GM19328 (cell line): ENCODE measurements around the gene NKAIN2.

ENCODE experiments used
- ATAC-seq: cut with Tn5 transposase; IDR thresholded peaks from one replicate; pipeline ENCODE4 v1.9.1; 2021; ENCODE audit warnings: mild to moderate bottlenecking, moderate library complexity; ENCODE audit not compliant: unreplicated experiment

NKAIN2 gene

GRCh38 chr6:124783344-124783743 is 979.7 kb downstream of the NKAIN2 start:
- ATAC-seq = no peak

GRCh38 chr6:124791156-124791555 is 987.5 kb downstream of the NKAIN2 start:
- ATAC-seq = no peak

GRCh38 chr6:124792386-124792785 is 988.7 kb downstream of the NKAIN2 start:
- no peak for ATAC-seq

- ATAC-seq = no peak
These were observed 989.7 kb downstream of the NKAIN2 start for GRCh38 chr6:124793398-124793797.

GRCh38 chr6:124795643-124796463 is 992.2 kb downstream of the NKAIN2 start:
- no peak for ATAC-seq

GRCh38 chr6:124796464-124796970 is 992.9 kb downstream of the NKAIN2 start:
- ATAC-seq = no peak

GRCh38 chr6:124797224-124797623 is 993.6 kb downstream of the NKAIN2 start:
- ATAC-seq = no peak

GRCh38 chr6:124798942-124799496 is 995.4 kb downstream of the NKAIN2 start:
- ATAC-seq = no peak

GRCh38 chr6:124799638-124800037 is 996.0 kb downstream of the NKAIN2 start:
- ATAC-seq = no peak

- ATAC-seq = no peak
These were observed 996.6 kb downstream of the NKAIN2 start for GRCh38 chr6:124800222-124800621.

GRCh38 chr6:124812067-124812466 is 1008.4 kb downstream of the NKAIN2 start:
- no peak for ATAC-seq

- no peak for ATAC-seq
These were observed 1015.7 kb downstream of the NKAIN2 start for GRCh38 chr6:124819346-124819745.

GRCh38 chr6:124822204-124822613 is 1018.5 kb downstream of the NKAIN2 start:
- no peak for ATAC-seq

GRCh38 chr6:124822721-124823120 is 1019.1 kb downstream of the NKAIN2 start:
- ATAC-seq = no peak

- ATAC-seq = no peak
These were observed 1019.8 kb downstream of the NKAIN2 start for GRCh38 chr6:124823240-124824111.

- no peak for ATAC-seq
These were observed 1021.9 kb downstream of the NKAIN2 start for GRCh38 chr6:124825564-124825963.

- no peak for ATAC-seq
These were observed 1026.2 kb downstream of the NKAIN2 start for GRCh38 chr6:124829822-124830221.

GRCh38 chr6:124830506-124830905 is 1026.8 kb downstream of the NKAIN2 start:
- no peak for ATAC-seq

GRCh38 chr6:124854338-124854922 is 1050.8 kb downstream of the NKAIN2 start:
- no peak for ATAC-seq

- ATAC-seq = no peak
These were observed 1054.1 kb downstream of the NKAIN2 start for GRCh38 chr6:124857746-124858145.

- ATAC-seq = no peak
These were observed 1054.9 kb downstream of the NKAIN2 start for GRCh38 chr6:124858564-124858963.
